Fibroblast of skin of right biceps (primary cell): ENCODE results near the gene KCNJ14.
A peak's percentile ranks its signal among the peaks of the same experiment; 100 is the strongest.

Experiments used
- DNase-seq: peaks from one replicate; pipeline ENCODE4 v3.0.0-alpha.2; 2013

Gene KCNJ14

GRCh38 chr19:48445606-48446481 is 9.5 kb upstream of the KCNJ14 start, which contains the start of gene GRWD1:
Gene GRWD1 (plus strand): TSS chr19:48445983. CDS start chr19:48446006, 23 bp downstream.
- peak; percentile 97 for DNase-seq

GRCh38 chr19:48446579-48446978 is 8.8 kb upstream of the KCNJ14 start:
- DNase-seq, result no peak

GRCh38 chr19:48448563-48448962 is 6.8 kb upstream of the KCNJ14 start:
- no peak for DNase-seq

GRCh38 chr19:48450441-48450840 is 4.9 kb upstream of the KCNJ14 start:
- no peak for DNase-seq

- no peak for DNase-seq
These were observed 4.5 kb upstream of the KCNJ14 start for GRCh38 chr19:48450863-48451262.

- no peak for DNase-seq
These were observed 3.8 kb upstream of the KCNJ14 start for GRCh38 chr19:48451624-48452023.

- no peak for DNase-seq
These were observed 2.8 kb upstream of the KCNJ14 start for GRCh38 chr19:48452289-48453190.

- DNase-seq, result no peak
These were observed 1.1 kb upstream of the KCNJ14 start for GRCh38 chr19:48454150-48454730.

- DNase-seq, result no peak
These were observed 661 bp downstream of the KCNJ14 start for GRCh38 chr19:48455908-48456562.

GRCh38 chr19:48456864-48457263 is 1.5 kb downstream of the KCNJ14 start:
- DNase-seq, result no peak

GRCh38 chr19:48458016-48458415 is 2.6 kb downstream of the KCNJ14 start:
- no peak for DNase-seq

GRCh38 chr19:48461651-48461981 is 6.2 kb downstream of the KCNJ14 start:
- no peak for DNase-seq

- DNase-seq, result peak; percentile 23
These were observed 6.7 kb downstream of the KCNJ14 start for GRCh38 chr19:48461982-48462655.

GRCh38 chr19:48465215-48465614 is 9.8 kb downstream of the KCNJ14 start:
- no peak for DNase-seq

- peak; percentile 31 for DNase-seq
These were observed 11.4 kb downstream of the KCNJ14 start for GRCh38 chr19:48466561-48467325.

- DNase-seq, result peak; percentile 100
These were observed 13.5 kb downstream of the KCNJ14 start for GRCh38 chr19:48468772-48469288.

GRCh38 chr19:48469289-48469881 is 14.0 kb downstream of the KCNJ14 start, which contains the start of gene CYTH2:
Gene CYTH2 (plus strand): TSS chr19:48469369. CDS start chr19:48469508, 139 bp downstream.
- peak; percentile 87 for DNase-seq

- no peak for DNase-seq
These were observed 14.7 kb downstream of the KCNJ14 start for GRCh38 chr19:48469934-48470680.

GRCh38 chr19:48470856-48471255 is 15.5 kb downstream of the KCNJ14 start:
- DNase-seq, result no peak

GRCh38 chr19:48471836-48472235 is 16.5 kb downstream of the KCNJ14 start:
- no peak for DNase-seq
